ENCODE results near the gene KRTAP9-7. TPM values are rescaled to one million over a fixed set of nuclear protein-coding genes. Genes with fewer than 3 reads are reported as not detected.

Gene KRTAP9-7
- total and polyA plus RNA-seq, 2 experiments from 2014 or later: not detected

- H3K9ac ChIP-seq: no peak overlapping the region
- H3K79me2 ChIP-seq (ENCODE audit: insufficient read depth): no peaks in the 10 kb centered on the region
- no peak overlapping the region for H2AFZ ChIP-seq
- no peaks in the 10 kb centered on the region for H4K20me1 ChIP-seq (ENCODE audit: insufficient read depth)
- no peak for TF ChIP-seq EZH2phosphoT487 (IDR thresholded peaks at IDR 0.05; ENCODE audit: insufficient read depth, low read depth)
- TF ChIP-seq EZH2 (IDR thresholded peaks at IDR 0.05; ENCODE audit: insufficient read depth, poor library complexity, severe bottlenecking): no peak
- H3K4me2 ChIP-seq (ENCODE audit: unreplicated experiment): no peak overlapping the region
- H3K9me3 ChIP-seq (ENCODE audit: low read depth): no peaks in the 10 kb centered on the region
- no peaks in the 10 kb centered on the region for H3F3A ChIP-seq (ENCODE audit: insufficient read depth)
- no peaks in the 10 kb centered on the region for H3K36me3 ChIP-seq (ENCODE audit: low read depth)
- peaks cover 3% of the 10 kb centered on the region; the same call in 1 of the 2 replicates for H3K9me2 ChIP-seq (ENCODE audit: insufficient read depth)
- peak; percentile 60 for DNase-seq
- WGBS, 2 experiments (ENCODE audit: low coverage in 1 of 2, low lambda C conversion rate in 2 of 2, missing lambda C conversion rate in 2 of 2): 46 to 49% methylated on average over 9 of the region's 9 CpGs
- H3K27ac ChIP-seq: no peak overlapping the region
- in situ Hi-C loops (cut with MboI): no loop called here
- H3K4me1 ChIP-seq (ENCODE audit: insufficient read depth): no peaks in the 10 kb centered on the region
- H3K27me3 ChIP-seq (replicated peaks; ENCODE audit: insufficient read depth): no peaks in the 10 kb centered on the region
- H3K4me3 ChIP-seq: no peak overlapping the region
These were observed 32.1 kb downstream of the KRTAP9-7 start for GRCh38 chr17:41307647-41308046.

GRCh38 chr17:41308251-41308917, 32.9 kb downstream of the KRTAP9-7 start:
- H3K4me3 ChIP-seq: no peak overlapping the region
- no peaks in the 10 kb centered on the region for H3K27me3 ChIP-seq (replicated peaks; ENCODE audit: insufficient read depth)
- TF ChIP-seq EZH2 (IDR thresholded peaks at IDR 0.05; ENCODE audit: insufficient read depth, poor library complexity, severe bottlenecking): no peak
- TF ChIP-seq EZH2phosphoT487 (IDR thresholded peaks at IDR 0.05; ENCODE audit: insufficient read depth, low read depth): no peak
- no peaks in the 10 kb centered on the region for H3K4me1 ChIP-seq (ENCODE audit: insufficient read depth)
- 43% methylated on average over 10 of the region's 10 CpGs for WGBS, 2 experiments (ENCODE audit: low coverage in 1 of 2, low lambda C conversion rate in 2 of 2, missing lambda C conversion rate in 2 of 2)
- H3K79me2 ChIP-seq (ENCODE audit: insufficient read depth): no peaks in the 10 kb centered on the region
- peak overlapping the region; percentile 28; the same call in 1 of the 2 replicates for H2AFZ ChIP-seq
- no peaks in the 10 kb centered on the region for H4K20me1 ChIP-seq (ENCODE audit: insufficient read depth)
- H3F3A ChIP-seq (ENCODE audit: insufficient read depth): no peaks in the 10 kb centered on the region
- in situ Hi-C loops (cut with MboI): no loop called here
- H3K9me2 ChIP-seq (ENCODE audit: insufficient read depth): peaks cover 3% of the 10 kb centered on the region; the same call in 1 of the 2 replicates
- no peaks in the 10 kb centered on the region for H3K9me3 ChIP-seq (ENCODE audit: low read depth)
- H3K27ac ChIP-seq: no peak overlapping the region
- peak; percentile 27 for DNase-seq
- no peaks in the 10 kb centered on the region for H3K36me3 ChIP-seq (ENCODE audit: low read depth)
- no peak overlapping the region for H3K4me2 ChIP-seq (ENCODE audit: unreplicated experiment)
- H3K9ac ChIP-seq: no peak overlapping the region

- H3K4me3 ChIP-seq: no peak within 1 kb of the TSS
- H3F3A ChIP-seq (ENCODE audit: insufficient read depth): no peaks in the 10 kb centered on the region
- in situ Hi-C loops (cut with MboI): no loop called here
- H3K4me2 ChIP-seq (ENCODE audit: unreplicated experiment): no peak within 1 kb of the TSS
- peak within 1 kb of the TSS; percentile 28; the same call in 1 of the 2 replicates for H2AFZ ChIP-seq
- H3K79me2 ChIP-seq (ENCODE audit: insufficient read depth): no peaks in the 10 kb centered on the region
- DNase-seq: no peak
- H3K9ac ChIP-seq: no peak within 1 kb of the TSS
- H3K36me3 ChIP-seq (ENCODE audit: low read depth): no peaks in the 10 kb centered on the region
- no peaks in the 10 kb centered on the region for H3K4me1 ChIP-seq (ENCODE audit: insufficient read depth)
- TF ChIP-seq EZH2phosphoT487 (IDR thresholded peaks at IDR 0.05; ENCODE audit: insufficient read depth, low read depth) (no peak), EZH2 (IDR thresholded peaks at IDR 0.05; ENCODE audit: insufficient read depth, poor library complexity, severe bottlenecking) (no peak)
- H3K27me3 ChIP-seq (replicated peaks; ENCODE audit: insufficient read depth): no peaks in the 10 kb centered on the region
- H3K9me3 ChIP-seq (ENCODE audit: low read depth): no peaks in the 10 kb centered on the region
- peaks cover 3% of the 10 kb centered on the region; the same call in 1 of the 2 replicates for H3K9me2 ChIP-seq (ENCODE audit: insufficient read depth)
- H4K20me1 ChIP-seq (ENCODE audit: insufficient read depth): no peaks in the 10 kb centered on the region
- WGBS, 2 experiments (ENCODE audit: low coverage in 1 of 2, low lambda C conversion rate in 2 of 2, missing lambda C conversion rate in 2 of 2): 75 to 80% methylated on average over 7 of the region's 7 CpGs
- no peak within 1 kb of the TSS for H3K27ac ChIP-seq
These were observed 33.4 kb downstream of the KRTAP9-7 start, which contains the start of gene KRTAP16-1 for GRCh38 chr17:41308918-41309359. Gene KRTAP16-1 (minus strand): TSS chr17:41309309. CDS start chr17:41309253, 56 bp downstream.

GRCh38 chr17:41311111-41311510, 35.6 kb downstream of the KRTAP9-7 start:
- in situ Hi-C loops (cut with MboI): no loop called here

More at GRCh38 chr17:41311111-41311510, 35.6 kb downstream of the KRTAP9-7 start:
- Histone ChIP-seq H3K4me3 (no peak overlapping the region), H3K9ac (no peak overlapping the region), H3K79me2 (ENCODE audit: insufficient read depth) (no peaks in the 10 kb centered on the region), H3K9me3 (ENCODE audit: low read depth) (no peaks in the 10 kb centered on the region), H3F3A (ENCODE audit: insufficient read depth) (no peaks in the 10 kb centered on the region), H4K20me1 (ENCODE audit: insufficient read depth) (no peaks in the 10 kb centered on the region), H3K9me2 (ENCODE audit: insufficient read depth) (peaks cover 3% of the 10 kb centered on the region; the same call in 1 of the 2 replicates), H3K27ac (no peak overlapping the region), H2AFZ (no peak overlapping the region), H3K36me3 (ENCODE audit: low read depth) (no peaks in the 10 kb centered on the region), H3K4me2 (ENCODE audit: unreplicated experiment) (no peak overlapping the region), H3K27me3 (replicated peaks; ENCODE audit: insufficient read depth) (no peaks in the 10 kb centered on the region), H3K4me1 (ENCODE audit: insufficient read depth) (no peaks in the 10 kb centered on the region)
- TF ChIP-seq EZH2phosphoT487 (IDR thresholded peaks at IDR 0.05; ENCODE audit: insufficient read depth, low read depth) (no peak), EZH2 (IDR thresholded peaks at IDR 0.05; ENCODE audit: insufficient read depth, poor library complexity, severe bottlenecking) (no peak)
- no peak for DNase-seq
- WGBS, 2 experiments (ENCODE audit: low coverage in 1 of 2, low lambda C conversion rate in 2 of 2, missing lambda C conversion rate in 2 of 2): 75 to 85% methylated on average over 1 of the region's 1 CpG
